GM12878 (cell line): Measurements from ENCODE around the gene TOGARAM1. TPM values are rescaled to one million over a fixed set of nuclear protein-coding genes. Genes with fewer than 3 reads are reported as not detected.

Experiments used
- ATAC-seq: fragments of 200-7000 bp; cut with Tn5 transposase; 3 replicates; pipeline ENCODE4 v1.9.1; 2020; ENCODE audit warnings: mild to moderate bottlenecking, moderate library complexity
- BruUV-seq: library from RNA; stranded (reverse); fragments of 400-500 nt; replicated peaks from 2 replicates; lab custom pipeline; 2021; lab: Mats Ljungman, UMichigan
- CTCF ChIA-PET: fragments of 300-600 bp; sonication (Branson Sonifier 250); formaldehyde crosslinking; extraction: SDS; loops from one replicate; lab custom pipeline; 2021; ENCODE audit warnings: inconsistent platforms; lab: Yijun Ruan, JAX
- POLR2A ChIA-PET: fragments of 350-600 bp; formaldehyde crosslinking; extraction: SDS; loops from one replicate; lab custom pipeline; 2021; ENCODE audit warnings: inconsistent platforms; lab: Charles Lee
- RAD21 ChIA-PET: fragments of 300-600 bp; sonication (Branson Sonifier 250); formaldehyde crosslinking; loops from one replicate; lab custom pipeline; 2023; ENCODE audit warnings: antibody characterized with exemption; ENCODE audit not compliant: unreplicated experiment; lab: Charles Lee
- SMC1A ChIA-PET: fragments of 300-600 bp; sonication (Branson Sonifier 250); formaldehyde crosslinking; loops from one replicate; lab custom pipeline; 2023; ENCODE audit not compliant: unreplicated experiment, uncharacterized antibody; lab: Charles Lee
- DNase-seq: peaks from one replicate; pipeline ENCODE4 v3.0.0-alpha.2; 2011; ENCODE audit warnings: low read depth, low spot score
- FAIRE-seq: peaks from 3 replicates; lab custom pipeline; 2011; peaks lifted over from hg19 to GRCh38; lab: Jason Lieb, UNC
- H2AFZ ChIP-seq: 2 replicates; pipeline ENCODE4 v1.6.0; 2011; ENCODE audit warnings: low read depth, low read length, control low read depth; ENCODE audit not compliant: control insufficient read depth
- H3K27ac ChIP-seq: 2 replicates; pipeline ENCODE4 v1.5.1; 2011; ENCODE audit warnings: control low read depth; ENCODE audit not compliant: control insufficient read depth, insufficient read depth
- H3K27me3 ChIP-seq, 2 experiments: replicated peaks in 1 of 2; 2 replicates each; pipeline versions ENCODE4 v1.6.0 to v1.6.1; 2011; ENCODE audit warnings: low read length in 1 of 2; ENCODE audit not compliant: control insufficient read depth in 2 of 2, insufficient read depth in 2 of 2
- H3K36me3 ChIP-seq, 2 experiments: 2 replicates each; pipeline ENCODE4 v1.5.1; 2011; ENCODE audit warnings: low read length in 1 of 2; ENCODE audit not compliant: control insufficient read depth in 2 of 2, insufficient read depth in 2 of 2
- H3K4me1 ChIP-seq: 2 replicates; pipeline ENCODE4 v1.6.1; 2011; ENCODE audit warnings: mild to moderate bottlenecking, low read length, moderate library complexity, mixed read lengths; ENCODE audit not compliant: control insufficient read depth, insufficient read depth
- H3K4me2 ChIP-seq: 2 replicates; pipeline ENCODE4 v1.6.0; 2011; ENCODE audit warnings: control low read depth; ENCODE audit not compliant: control insufficient read depth, insufficient read depth
- H3K4me3 ChIP-seq: fragments of 200-600 bp; sonication (generic); 2 replicates; pipeline ENCODE4 v1.5.1; 2016
- H3K79me2 ChIP-seq: 2 replicates; pipeline ENCODE4 v1.6.0; 2011; ENCODE audit warnings: low read length; ENCODE audit not compliant: control insufficient read depth, insufficient read depth
- H3K9ac ChIP-seq: 2 replicates; pipeline ENCODE4 v1.8.0; 2011; ENCODE audit warnings: low read length, control low read depth, mixed read lengths; ENCODE audit not compliant: control insufficient read depth, insufficient read depth
- H3K9me3 ChIP-seq: replicated peaks from 3 replicates; pipeline ENCODE4 v1.5.1; 2011; ENCODE audit warnings: mild to moderate bottlenecking, low read length; ENCODE audit not compliant: control insufficient read depth, insufficient read depth
- H4K20me1 ChIP-seq: 2 replicates; pipeline ENCODE4 v1.6.0; 2011; ENCODE audit not compliant: control insufficient read depth, insufficient read depth
- BRCA1 ChIP-seq: IDR thresholded peaks from 2 replicates; pipeline ENCODE4 v1.6.1; 2011; ENCODE audit warnings: low read depth, low read length, improper control_type of control experiment
- CHD2 ChIP-seq: IDR thresholded peaks from 2 replicates; pipeline ENCODE4 v1.6.1; 2011; ENCODE audit warnings: low read depth, low read length, improper control_type of control experiment, borderline replicate concordance
- CHD4 ChIP-seq: fragments of 200-600 bp; sonication (generic); IDR thresholded peaks from 2 replicates; pipeline ENCODE4 v1.6.1; 2016; ENCODE audit warnings: mild to moderate bottlenecking
- E2F4 ChIP-seq: IDR thresholded peaks from 2 replicates; pipeline ENCODE4 v1.6.1; 2012; ENCODE audit warnings: low read depth, low read length, improper control_type of control experiment
- ESRRA ChIP-seq: IDR thresholded peaks from 2 replicates; pipeline ENCODE4 v1.6.1; 2012; ENCODE audit warnings: mild to moderate bottlenecking, low read length, improper control_type of control experiment
- ETV6 ChIP-seq, 2 experiments: fragments of 450-650 bp in 1 of 2; IDR thresholded peaks in 1 of 2; conservative IDR thresholded peaks in 1 of 2; 2 replicates each; pipeline ENCODE4 v1.6.1; 2014; ENCODE audit warnings: antibody characterized with exemption in 1 of 2, borderline replicate concordance in 1 of 2, low read depth in 1 of 2, mild to moderate bottlenecking in 1 of 2, moderate library complexity in 1 of 2
- FOXK2 ChIP-seq: fragments of 450-650 bp; IDR thresholded peaks from 2 replicates; pipeline ENCODE4 v1.6.1; 2017; ENCODE audit warnings: mild to moderate bottlenecking, moderate library complexity
- HDAC2 ChIP-seq: fragments of 200-600 bp; sonication (generic); IDR thresholded peaks from 2 replicates; pipeline ENCODE4 v1.6.1; 2017
- IRF3 ChIP-seq: fragments of 450-650 bp; IDR thresholded peaks from 2 replicates; pipeline ENCODE4 v1.6.1; 2014; ENCODE audit warnings: mild to moderate bottlenecking
- MYC ChIP-seq: IDR thresholded peaks from 2 replicates; pipeline ENCODE4 v1.6.1; 2011; ENCODE audit warnings: mild to moderate bottlenecking, low read length, moderate library complexity, inconsistent platforms; ENCODE audit not compliant: insufficient read depth, insufficient replicate concordance, insufficient read length, severe bottlenecking
- NKRF ChIP-seq: fragments of 450-650 bp; conservative IDR thresholded peaks from 2 replicates; pipeline ENCODE4 v1.6.1; 2017; ENCODE audit warnings: mild to moderate bottlenecking, moderate library complexity
- NR2C2 ChIP-seq: IDR thresholded peaks from 2 replicates; pipeline ENCODE4 v1.6.1; 2011; ENCODE audit warnings: borderline replicate concordance, low read depth; ENCODE audit not compliant: control insufficient read depth, insufficient read length
- RFX5 ChIP-seq: IDR thresholded peaks from 2 replicates; pipeline ENCODE4 v1.6.1; 2011; ENCODE audit warnings: low read depth, low read length, improper control_type of control experiment
- WRNIP1 ChIP-seq: IDR thresholded peaks from 2 replicates; pipeline ENCODE4 v1.6.1; 2011; ENCODE audit warnings: low read depth, low read length, improper control_type of control experiment, borderline replicate concordance
- YY1 ChIP-seq: IDR thresholded peaks from 2 replicates; pipeline ENCODE4 v1.6.1; 2011; ENCODE audit warnings: low read depth, mild to moderate bottlenecking, low read length
- ZNF592 ChIP-seq: fragments of 450-650 bp; IDR thresholded peaks from 2 replicates; pipeline ENCODE4 v1.6.1; 2017; ENCODE audit warnings: mild to moderate bottlenecking, moderate library complexity
- ZZZ3 ChIP-seq: IDR thresholded peaks from 2 replicates; pipeline ENCODE4 v1.6.1; 2011; ENCODE audit warnings: low read depth; ENCODE audit not compliant: control insufficient read depth, insufficient read length
- WGBS: methylation state at CpG from one replicate; pipeline ENCODE4 v1.1.6; 2016; ENCODE audit warnings: low lambda C conversion rate; ENCODE audit not compliant: insufficient replicate concordance, insufficient coverage; ENCODE audit errors: missing lambda C conversion rate; 5-methylcytosine and 5-hydroxymethylcytosine counted together
- in situ Hi-C: fragments of 300-500 bp; cut with MboI; formaldehyde crosslinking; loops from 9 replicates; pipeline ENCODE4 v1.14.3; 2018; ENCODE audit warnings: mixed read lengths
- intact Hi-C: fragments of 100-400 bp; cut with micrococcal nuclease; formaldehyde crosslinking; loops from one replicate; pipeline ENCODE4 v1.14.2; 2022; ENCODE audit not compliant: unreplicated experiment
- polyA plus RNA-seq, 11 experiments: library from polyadenylated mRNA; depleted of rRNA in 4 of 11; unstranded in 6 of 11; stranded (reverse) in 5 of 11; fragments of >200 nt; fragmentation: Nextera tagmentation in 4 of 11; fragmentation: Illumina TruSeq in 1 of 11; extraction: Ambion mirVana in 4 of 11; extraction: Trizol in 1 of 11; gene quantifications; 1 replicate in 1 of 11; 2 replicates in 10 of 11; pipeline versions ENCODE4 v1.2.1 to v1.2.3, GENCODE V29; 2011 to 2016; ENCODE audit warnings: inconsistent platforms in 2 of 11, missing spikeins in 2 of 11, low read depth in 1 of 11
- total RNA-seq, 4 experiments: library from RNA; depleted of rRNA in 3 of 4; stranded (reverse); fragments of >200 nt in 3 of 4; fragmentation: Illumina TruSeq in 1 of 4; extraction: Trizol in 1 of 4; gene quantifications; 2 replicates each; pipeline versions ENCODE4 v1.2.1 to v1.2.3, GENCODE V29; 2013 to 2021

TOGARAM1 gene
- total and polyA plus RNA-seq, 10 of the 15 experiments (the other 5 are each of a cell fraction or from before 2014, with no cell fraction given) = 2.1 to 14.4 (median 7.2) TPM

GRCh38 chr14:44941591-44941990, 20.4 kb upstream of the TOGARAM1 start:
- ChIA-PET RAD21 (no interaction called here), POLR2A (no interaction called here), CTCF (no interaction called here), SMC1A (interaction anchor here (1.5 kb wide), 1 partner anchor 21 kb away, joined by 3 read pairs; no protein-coding TSS in a partner anchor)
- no peak overlapping the region for H3K27ac ChIP-seq
- no peak overlapping the region for H3K4me3 ChIP-seq
- H3K4me1 ChIP-seq = no peaks in the 10 kb centered on the region
- H3K27me3 ChIP-seq = no peaks in the 10 kb centered on the region
- no peak for TF ChIP-seq E2F4
- no peak for TF ChIP-seq RFX5
- no peak for TF ChIP-seq NR2C2
- TF ChIP-seq FOXK2 = no peak
- no peak for TF ChIP-seq IRF3
- TF ChIP-seq ETV6 (conservative IDR thresholded peaks at IDR 0.05 in 1 of 2, IDR thresholded peaks at IDR 0.05 in 1 of 2; ENCODE audit: borderline replicate concordance in 1 of 2, low read depth in 1 of 2) = no peak
- TF ChIP-seq YY1 = no peak
- TF ChIP-seq MYC = no peak
- TF ChIP-seq WRNIP1 = no peak
- TF ChIP-seq ZZZ3 = no peak
- no peak for TF ChIP-seq CHD2
- TF ChIP-seq ZNF592 = no peak
- no peak for TF ChIP-seq NKRF
- no peak for TF ChIP-seq CHD4
- no peak for TF ChIP-seq BRCA1
- no peak for TF ChIP-seq ESRRA
- TF ChIP-seq HDAC2 = no peak
- FAIRE-seq (no peak), ATAC-seq (no peak), DNase-seq (no peak)
- no TSS peak for BruUV-seq
- no peaks in the 10 kb centered on the region for H4K20me1 ChIP-seq
- H3K79me2 ChIP-seq = no peaks in the 10 kb centered on the region
- H3K36me3 ChIP-seq = peaks cover 0 to 15% of the 10 kb centered on the region in 2 experiments; a peak in 3 of 4 replicates
- intact Hi-C loops (no loop called here), in situ Hi-C loops (no loop called here)
- H3K4me2 ChIP-seq = no peak overlapping the region
- H3K9me3 ChIP-seq = no peaks in the 10 kb centered on the region; the same call in 2 of the 3 replicates
- no peak overlapping the region for H2AFZ ChIP-seq
- 88% methylated on average over 1 of the region's 2 CpGs for WGBS
- H3K9ac ChIP-seq = no peak overlapping the region
